Measurements from ENCODE around the gene PFKM. TPM values are rescaled to one million over a fixed set of nuclear protein-coding genes. Genes with fewer than 3 reads are reported as not detected.

The PFKM gene
- total and polyA plus RNA-seq, 11 donors = 160 to 901 (median 474) TPM

DNA sequence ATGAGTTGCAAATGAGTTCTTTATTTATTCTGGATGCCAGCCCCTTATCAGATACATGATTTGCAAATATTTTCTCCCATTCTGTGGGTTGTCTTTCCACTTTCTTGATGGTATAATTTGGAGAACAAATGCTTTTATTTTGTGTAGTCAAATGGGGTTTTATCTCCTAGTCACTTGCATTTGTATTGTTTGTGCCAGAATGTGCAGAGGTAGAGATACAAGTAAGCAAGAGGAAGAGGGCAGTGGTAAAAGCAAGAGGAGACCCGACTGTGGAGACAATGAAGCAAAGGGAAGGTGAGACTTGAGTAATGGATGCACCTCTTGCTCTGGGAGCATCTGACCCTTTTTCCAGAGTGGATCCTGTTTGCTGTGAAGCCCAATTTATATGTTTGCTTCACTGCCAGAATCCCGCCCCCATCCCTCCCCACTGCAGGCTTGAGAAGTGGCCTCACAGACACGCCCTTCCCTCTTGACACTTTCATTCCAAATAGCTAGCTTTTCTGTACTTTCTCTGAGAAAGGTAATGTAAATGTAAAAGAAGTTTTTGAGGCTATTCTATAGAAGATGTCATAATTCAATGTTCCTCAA is 786 bp upstream of the PFKM start:
- peaks cover 0 to 9% (median 7%) of the 10 kb centered on the region in 9 donors for H3K36me3 ChIP-seq
- no peak for ATAC-seq
- no peak for DNase-seq
- H3K27me3 ChIP-seq = no peaks in the 10 kb centered on the region
- intact Hi-C loops (cut with DNase I) = no loop called here
- H3K27ac ChIP-seq = peak overlapping the region in 10 of 12 donors; percentile 14 to 95 (median 80)
- TF ChIP-seq CTCF (IDR thresholded peaks at IDR 0.05) (no peak), POLR2A (IDR thresholded peaks at IDR 0.05) (no peak)
- WGBS, 4 donors = 28 to 44% (median 31%) methylated on average over 3 of the region's 3 CpGs
- H3K9me3 ChIP-seq = no peaks in the 10 kb centered on the region
- H3K4me3 ChIP-seq = peak overlapping the region in 9 of 12 donors; percentile 63 to 97 (median 71)
- H3K4me1 ChIP-seq = peaks cover 0 to 31% (median 10%) of the 10 kb centered on the region in 12 donors

DNA sequence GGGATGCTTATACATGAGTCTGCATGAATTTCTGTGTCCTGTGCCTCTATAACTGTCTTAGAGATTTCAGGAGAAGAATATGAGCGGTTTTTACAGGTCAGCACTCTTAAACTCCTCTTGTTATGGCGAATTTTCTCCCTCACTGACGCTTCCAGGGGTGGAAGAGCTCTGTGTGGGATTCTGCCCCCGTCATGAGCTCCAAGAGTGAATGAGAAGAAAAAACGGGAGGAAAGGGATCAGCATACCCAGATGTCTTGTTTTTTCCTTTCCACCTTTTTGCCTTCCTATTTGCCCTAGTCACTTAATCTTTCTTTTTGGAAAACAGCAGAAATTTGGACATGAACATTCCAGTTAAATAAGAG is 651 bp downstream of the PFKM start:
- DNase-seq (no peak), ATAC-seq (peak in 2 of 4 donors; percentile 17 to 32)
- H3K27ac ChIP-seq = peak overlapping the region; percentile 20 to 95 (median 82)
- TF ChIP-seq POLR2A (IDR thresholded peaks at IDR 0.05) = no peak
- intact Hi-C loops (cut with DNase I) = loop anchor here in 5 of 10 donors (1.0 to 5.0 kb wide), 5 partner anchors 14 to 37 kb away; partner anchors contain the start of genes ASB8 (in 3 of the 5) and SENP1 (in 1 of the 5)
- WGBS, 4 donors = 6 to 14% (median 8%) methylated on average over 5 of the region's 5 CpGs
- H3K4me3 ChIP-seq = peak overlapping the region; percentile 32 to 97 (median 68)
- H3K27me3 ChIP-seq = no peaks in the 10 kb centered on the region
- H3K36me3 ChIP-seq = peaks cover 0 to 23% (median 10%) of the 10 kb centered on the region in 9 donors
- H3K9me3 ChIP-seq = no peaks in the 10 kb centered on the region
- peaks cover 0 to 35% (median 10%) of the 10 kb centered on the region in 12 donors for H3K4me1 ChIP-seq

- intact Hi-C loops (cut with DNase I) = loop anchor here in 3 of 10 donors (2.0 to 5.0 kb wide), 3 partner anchors 35 to 37 kb away; partner anchors contain the start of gene ASB8 (in 2 of the 3)
- ATAC-seq = no peak
- WGBS, 4 donors = 53 to 76% (median 64%) methylated on average over 1 of the region's 1 CpG
Observed at GRCh38 chr12:48121522-48121921, 2.4 kb downstream of the PFKM start.

DNA sequence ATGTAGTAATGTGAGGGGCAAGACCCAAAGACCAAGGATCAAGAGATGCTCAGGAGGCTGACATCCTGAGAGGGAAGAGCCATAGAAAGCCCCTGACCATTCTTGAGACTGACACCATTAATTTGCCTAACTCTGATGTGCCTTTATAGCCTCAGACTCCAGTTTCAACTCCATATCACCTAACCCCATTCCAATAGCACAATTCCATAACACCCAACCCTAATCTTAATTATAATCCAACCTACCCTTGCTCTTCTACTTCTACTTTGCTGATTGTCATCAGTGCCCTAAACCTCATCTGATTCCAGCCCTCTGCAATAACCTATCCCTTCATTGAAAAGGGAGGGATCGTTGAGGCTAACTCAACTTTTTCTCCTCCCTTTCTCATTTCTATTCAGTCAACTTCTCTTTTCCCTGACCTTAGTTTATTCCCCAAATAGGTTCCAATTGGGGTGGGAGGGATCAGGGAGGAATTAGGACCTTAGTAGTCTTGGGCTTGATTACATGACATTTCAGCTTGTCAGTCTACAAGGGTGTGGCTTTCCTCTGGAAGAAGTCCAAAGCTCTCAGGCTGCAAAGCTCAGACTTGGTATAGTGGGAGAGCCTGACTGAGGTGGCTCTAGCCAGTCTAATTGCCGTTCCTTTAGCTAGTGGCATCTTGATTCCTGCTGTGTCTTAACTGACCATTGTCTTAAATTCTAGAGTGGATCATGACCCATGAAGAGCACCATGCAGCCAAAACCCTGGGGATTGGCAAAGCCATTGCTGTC is 3.1 kb downstream of the PFKM start:
- Histone ChIP-seq H3K36me3 (peaks cover 0 to 45% (median 20%) of the 10 kb centered on the region in 9 donors), H3K4me3 (peak overlapping the region; percentile 6 to 97 (median 42)), H3K27me3 (no peaks in the 10 kb centered on the region), H3K9me3 (no peaks in the 10 kb centered on the region), H3K27ac (peak overlapping the region in 11 of 12 donors; percentile 32 to 95 (median 78)), H3K4me1 (peaks cover 0 to 51% (median 12%) of the 10 kb centered on the region in 12 donors)
- ATAC-seq (peak in 3 of 4 donors; percentile 19 to 42 (median 34)), DNase-seq (peak in 2 of 5 donors; percentile 37 to 51)
- WGBS, 4 donors = 35 to 50% (median 45%) methylated on average over 2 of the region's 2 CpGs
- intact Hi-C loops (cut with DNase I) = loop anchor here in 1 of 10 donors (5.0 kb wide), 1 partner anchor 35 kb away; the partner anchor contains the start of gene ASB8
- TF ChIP-seq POLR2A (IDR thresholded peaks at IDR 0.05) (no peak), CTCF (IDR thresholded peaks at IDR 0.05) (no peak)

More at GRCh38 chr12:48121522-48121921, 2.4 kb downstream of the PFKM start:
- DNase-seq = no peak
- no peak for TF ChIP-seq CTCF (IDR thresholded peaks at IDR 0.05)
- TF ChIP-seq POLR2A (IDR thresholded peaks at IDR 0.05) = no peak
- no peaks in the 10 kb centered on the region for H3K9me3 ChIP-seq
- peaks cover 0 to 39% (median 14%) of the 10 kb centered on the region in 9 donors for H3K36me3 ChIP-seq
- peak overlapping the region in 9 of 12 donors; percentile 54 to 95 (median 83) for H3K27ac ChIP-seq
- no peaks in the 10 kb centered on the region for H3K27me3 ChIP-seq
- H3K4me1 ChIP-seq = peaks cover 0 to 44% (median 10%) of the 10 kb centered on the region in 12 donors
- H3K4me3 ChIP-seq = peak overlapping the region in 7 of 12 donors; percentile 63 to 97 (median 71)
